ENCODE results near the gene HHAT. TPM values are rescaled to one million over a fixed set of nuclear protein-coding genes. Genes with fewer than 3 reads are reported as not detected.

HHAT gene
- total and polyA plus RNA-seq, 9 of the 15 experiments (the other 6 are each of a cell fraction or from before 2014, with no cell fraction given): 0.07 to 0.16 (median 0.13) TPM; not detected in 1

- TF ChIP-seq MLLT1 (IDR thresholded peaks at IDR 0.05) (no peak), ARID4B (CRISPR knock-in tag; IDR thresholded peaks at IDR 0.05) (no peak), TAF15 (IDR thresholded peaks at IDR 0.05; ENCODE audit: low read depth, low read length) (no peak), SIRT6 (IDR thresholded peaks at IDR 0.05; ENCODE audit: low read depth, low read length) (no peak), ZNF518B (CRISPR knock-in tag; IDR thresholded peaks at IDR 0.05) (no peak), ESRRA (IDR thresholded peaks at IDR 0.05; ENCODE audit: borderline replicate concordance, low read depth) (no peak), ZBTB1 (CRISPR knock-in tag; IDR thresholded peaks at IDR 0.05; ENCODE audit: borderline replicate concordance, low read depth) (no peak), ZNF24 (IDR thresholded peaks at IDR 0.05) (no peak), ERF (CRISPR knock-in tag; IDR thresholded peaks at IDR 0.05) (no peak), SMAD2 (IDR thresholded peaks at IDR 0.05; ENCODE audit: low read depth, low read length) (no peak), ZNF431 (CRISPR knock-in tag; IDR thresholded peaks at IDR 0.05) (no peak), RBBP5 (IDR thresholded peaks at IDR 0.05; ENCODE audit: borderline replicate concordance, insufficient read depth, low read length, poor library complexity, severe bottlenecking) (no peak), MLX (CRISPR knock-in tag; conservative IDR thresholded peaks at IDR 0.05) (no peak), ESRRB (CRISPR knock-in tag; IDR thresholded peaks at IDR 0.05; ENCODE audit: borderline replicate concordance) (no peak), CREB1 (IDR thresholded peaks at IDR 0.05) (peak; percentile 57; the same call in 1 of the 2 replicates), CREB1 (CRISPR knock-in tag; IDR thresholded peaks at IDR 0.05) (no peak)
Observed at GRCh38 chr1:210373878-210374599, 45.3 kb downstream of the HHAT start (continued).
